Measurements from ENCODE around the gene TK2.
A peak's percentile ranks its signal among the peaks of the same experiment; 100 is the strongest.

TK2 gene

GRCh38 chr16:66575060-66575459 is 25.1 kb upstream of the TK2 start:
- no peak for DNase-seq (ENCODE audit: low read depth, low spot score)
- H3K4me3 ChIP-seq (ENCODE audit: low read depth, low read length) = no peak overlapping the region
- TF ChIP-seq, protein P1, sequence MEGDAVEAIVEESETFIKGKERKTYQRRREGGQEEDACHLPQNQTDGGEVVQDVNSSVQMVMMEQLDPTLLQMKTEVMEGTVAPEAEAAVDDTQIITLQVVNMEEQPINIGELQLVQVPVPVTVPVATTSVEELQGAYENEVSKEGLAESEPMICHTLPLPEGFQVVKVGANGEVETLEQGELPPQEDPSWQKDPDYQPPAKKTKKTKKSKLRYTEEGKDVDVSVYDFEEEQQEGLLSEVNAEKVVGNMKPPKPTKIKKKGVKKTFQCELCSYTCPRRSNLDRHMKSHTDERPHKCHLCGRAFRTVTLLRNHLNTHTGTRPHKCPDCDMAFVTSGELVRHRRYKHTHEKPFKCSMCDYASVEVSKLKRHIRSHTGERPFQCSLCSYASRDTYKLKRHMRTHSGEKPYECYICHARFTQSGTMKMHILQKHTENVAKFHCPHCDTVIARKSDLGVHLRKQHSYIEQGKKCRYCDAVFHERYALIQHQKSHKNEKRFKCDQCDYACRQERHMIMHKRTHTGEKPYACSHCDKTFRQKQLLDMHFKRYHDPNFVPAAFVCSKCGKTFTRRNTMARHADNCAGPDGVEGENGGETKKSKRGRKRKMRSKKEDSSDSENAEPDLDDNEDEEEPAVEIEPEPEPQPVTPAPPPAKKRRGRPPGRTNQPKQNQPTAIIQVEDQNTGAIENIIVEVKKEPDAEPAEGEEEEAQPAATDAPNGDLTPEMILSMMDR (IDR thresholded peaks at IDR 0.05; ENCODE audit: insufficient read depth, low read length, missing control alignments) = no peak
- CTCF ChIA-PET = interaction anchor here (0.9 to 1.2 kb wide), 4 partner anchors 10 to 33 kb away, joined by 3 to 5 read pairs (median 3); no protein-coding TSS in a partner anchor
- POLR2A ChIA-PET = no interaction called here

DNA sequence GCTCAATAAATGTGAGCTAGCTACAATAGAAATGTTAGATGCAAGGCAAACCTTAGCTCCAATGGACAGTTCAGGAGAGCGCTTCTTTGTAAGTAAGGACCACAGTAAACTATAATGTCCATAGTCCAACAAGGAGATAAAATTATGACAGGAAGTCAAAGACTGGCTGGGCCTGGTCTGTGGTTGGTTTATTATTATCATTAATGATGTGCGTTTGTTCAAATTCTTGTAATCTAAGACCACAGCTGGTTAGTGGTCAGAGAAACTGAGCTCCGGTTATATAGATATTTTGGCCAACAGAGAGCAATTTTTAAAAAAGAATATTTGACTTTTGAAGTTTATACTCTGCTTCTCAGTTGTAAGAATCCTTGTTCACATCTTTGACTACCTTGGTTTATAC is 24.6 kb upstream of the TK2 start:
- H3K4me3 ChIP-seq (ENCODE audit: low read depth, low read length) = no peak overlapping the region
- TF ChIP-seq, protein P1 (IDR thresholded peaks at IDR 0.05; ENCODE audit: insufficient read depth, low read length, missing control alignments) = no peak
- DNase-seq (ENCODE audit: low read depth, low spot score) = no peak
- ChIA-PET POLR2A (no interaction called here), CTCF (interaction anchor here (0.9 to 1.5 kb wide), 4 partner anchors 9 to 34 kb away, joined by 3 to 8 read pairs (median 4); no protein-coding TSS in a partner anchor)

DNA sequence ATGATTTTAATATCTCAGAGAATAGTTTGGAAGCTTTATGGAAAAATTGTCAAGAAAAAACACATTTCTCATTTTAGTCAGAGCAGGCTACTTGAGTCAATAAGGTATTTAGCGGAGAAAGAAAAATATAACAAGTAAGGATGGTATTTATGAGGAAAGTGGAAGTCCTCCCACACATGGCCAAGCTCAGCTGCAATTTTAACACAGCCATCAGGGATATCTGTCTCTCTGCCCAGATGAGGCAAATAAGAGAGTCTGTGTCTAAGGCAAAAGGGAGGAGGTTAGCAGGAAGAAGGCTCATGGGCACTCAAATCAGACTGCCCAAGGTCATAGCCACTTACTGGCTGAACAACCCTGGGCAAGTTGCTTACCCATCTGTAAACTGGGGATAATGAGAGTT is 24.2 kb upstream of the TK2 start:
- ChIA-PET POLR2A (no interaction called here), CTCF (interaction anchor here (0.7 to 1.5 kb wide), 2 partner anchors 10 to 34 kb away, joined by 3 to 8 read pairs; no protein-coding TSS in a partner anchor)
- H3K4me3 ChIP-seq (ENCODE audit: low read depth, low read length) = no peak overlapping the region
- no peak for DNase-seq (ENCODE audit: low read depth, low spot score)
- TF ChIP-seq, protein P1 (IDR thresholded peaks at IDR 0.05; ENCODE audit: insufficient read depth, low read length, missing control alignments) = no peak

DNA sequence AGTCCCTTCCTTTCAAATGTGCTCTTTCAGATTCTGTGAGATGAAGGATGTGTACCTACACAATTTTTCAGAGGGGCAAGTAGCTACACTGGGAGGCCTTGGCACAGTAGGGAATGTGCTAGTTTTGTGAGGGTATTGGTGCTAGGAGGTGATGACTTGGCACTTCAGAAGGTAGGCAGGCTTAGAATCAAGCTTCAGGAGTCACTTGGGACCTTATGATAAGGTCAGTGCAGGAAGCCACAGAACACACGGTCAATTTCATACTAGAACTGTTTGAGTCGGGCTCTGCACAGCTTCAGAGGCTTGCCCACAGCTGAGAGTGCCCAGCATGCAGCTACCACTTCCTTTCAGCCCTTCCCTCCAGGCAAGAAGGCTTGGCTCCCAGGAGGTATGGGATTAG is 22.4 kb upstream of the TK2 start:
- no peak overlapping the region for H3K4me3 ChIP-seq (ENCODE audit: low read depth, low read length)
- ChIA-PET POLR2A (no interaction called here), CTCF (interaction anchor here (1.0 to 3.3 kb wide), 4 partner anchors 8 to 165 kb away, joined by 3 to 21 read pairs (median 4); partner anchors contain the start of gene CMTM2)
- TF ChIP-seq, protein P1 (IDR thresholded peaks at IDR 0.05; ENCODE audit: insufficient read depth, low read length, missing control alignments) = no peak
- DNase-seq (ENCODE audit: low read depth, low spot score) = no peak

DNA sequence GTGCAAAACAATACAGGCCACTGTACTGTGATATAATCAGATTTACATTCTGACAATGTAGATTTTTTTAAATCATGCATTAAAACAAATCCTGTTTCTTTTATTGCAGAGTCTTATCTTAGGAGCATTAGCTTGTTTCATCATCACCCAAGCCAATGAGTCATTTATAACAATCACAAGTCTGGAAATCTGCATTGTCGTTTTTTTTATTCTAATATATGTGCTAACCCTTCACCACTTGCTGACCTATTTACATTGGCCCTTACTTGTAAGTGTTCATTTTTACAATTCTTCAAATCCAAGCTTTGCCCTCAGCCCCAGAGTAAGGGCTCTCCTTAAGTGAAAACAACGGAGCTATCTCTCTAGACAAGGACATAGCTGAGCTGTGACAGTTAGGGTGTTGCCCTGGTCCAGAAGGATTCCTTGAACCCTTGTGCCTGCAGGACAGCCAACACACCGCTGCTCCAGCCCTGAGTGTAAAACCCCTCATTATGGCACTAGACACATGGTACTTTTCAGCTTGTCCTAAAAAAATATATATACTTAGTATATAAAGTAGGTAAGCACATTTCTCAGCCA is 20.0 kb upstream of the TK2 start:
- no peak overlapping the region for H3K4me3 ChIP-seq (ENCODE audit: low read depth, low read length)
- TF ChIP-seq, protein P1 (IDR thresholded peaks at IDR 0.05; ENCODE audit: insufficient read depth, low read length, missing control alignments) = no peak
- CTCF ChIA-PET = interaction anchor here (1.0 to 3.3 kb wide), 8 partner anchors 10 to 298 kb away, joined by 3 to 21 read pairs (median 4); partner anchors contain the start of gene CMTM2
- peak; percentile 21 for DNase-seq (ENCODE audit: low read depth, low spot score)
- POLR2A ChIA-PET = interaction anchor here (0.7 to 0.9 kb wide), 2 partner anchors 10 to 54 kb away, joined by 3 to 4 read pairs; no protein-coding TSS in a partner anchor

DNA sequence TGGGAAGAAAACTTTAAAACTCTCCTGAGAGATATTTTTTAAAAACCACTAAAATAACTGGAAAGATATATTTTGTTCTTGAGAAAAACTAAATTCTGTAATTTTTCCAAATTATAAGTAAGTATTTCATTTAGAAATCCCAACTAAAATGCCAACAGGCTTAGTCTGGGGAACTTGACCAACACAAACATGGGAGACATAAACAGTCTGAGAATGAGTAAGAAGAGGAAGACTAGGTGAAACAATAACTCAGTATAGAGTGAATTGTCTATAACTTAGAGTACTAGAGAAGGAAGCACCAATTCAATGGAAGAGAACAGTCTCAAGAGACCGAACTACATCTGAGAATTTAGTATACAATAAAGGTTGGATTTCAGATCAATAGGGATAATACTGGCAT is 19.2 kb upstream of the TK2 start:
- TF ChIP-seq, protein P1 (IDR thresholded peaks at IDR 0.05; ENCODE audit: insufficient read depth, low read length, missing control alignments) = no peak
- CTCF ChIA-PET = interaction anchor here (0.8 to 3.3 kb wide), 6 partner anchors 11 to 212 kb away, joined by 3 to 21 read pairs (median 4); partner anchors contain the start of gene CMTM2

More for the DNA sequence above, 19.2 kb upstream of the TK2 start:
- POLR2A ChIA-PET = interaction anchor here (1.2 kb wide), 1 partner anchor 17 kb away, joined by 3 read pairs; the partner anchor contains the start of gene CKLF
- peak; percentile 33 for DNase-seq (ENCODE audit: low read depth, low spot score)
- no peak overlapping the region for H3K4me3 ChIP-seq (ENCODE audit: low read depth, low read length)

Data from AG04449 (cell line).